PC-9 (cell line): ENCODE data around the gene CDC42EP3. TPM values are rescaled to one million over a fixed set of nuclear protein-coding genes. Genes with fewer than 3 reads are reported as not detected.

Experiments
- BruUV-seq: library from RNA; stranded (reverse); fragments of 400-500 nt; replicated peaks from 2 replicates; lab custom pipeline; 2021; lab: Mats Ljungman, UMichigan
- CTCF ChIA-PET: fragments of 300-600 bp; sonication (Branson Sonifier 250); formaldehyde crosslinking; loops from one replicate; lab custom pipeline; 2022; ENCODE audit warnings: antibody characterized with exemption; lab: Charles Lee
- POLR2A ChIA-PET: fragments of 300-600 bp; sonication (Branson Sonifier 250); formaldehyde crosslinking; loops from one replicate; lab custom pipeline; 2022; ENCODE audit warnings: antibody characterized with exemption; ENCODE audit not compliant: unreplicated experiment; lab: Charles Lee
- DNase-seq, 2 experiments: peaks; one replicate each; pipeline versions ENCODE4 v3.0.0 to v3.0.0-alpha.2; 2015 to 2022; ENCODE audit warnings: mixed read lengths in 1 of 2
- H2AFZ ChIP-seq: fragments of 200-600 bp; sonication (generic); 2 replicates; pipeline ENCODE4 v1.8.1; 2017; ENCODE audit warnings: antibody characterized with exemption
- H3F3A ChIP-seq: fragments of 200-600 bp; sonication (generic); 2 replicates; pipeline ENCODE4 v1.8.1; 2017; ENCODE audit warnings: antibody characterized with exemption, mild to moderate bottlenecking, low read depth; ENCODE audit not compliant: insufficient read depth
- H3K27ac ChIP-seq: fragments of 200-600 bp; sonication (generic); 2 replicates; pipeline ENCODE4 v1.6.1; 2016; ENCODE audit warnings: mixed run types
- H3K27me3 ChIP-seq: fragments of 200-600 bp; sonication (generic); 2 replicates; pipeline ENCODE4 v1.6.1; 2016; ENCODE audit warnings: low read depth, mixed run types; ENCODE audit not compliant: insufficient read depth
- H3K36me3 ChIP-seq: fragments of 200-600 bp; sonication (generic); 2 replicates; pipeline ENCODE4 v1.6.1; 2016; ENCODE audit warnings: low read depth, mixed run types
- H3K4me1 ChIP-seq: fragments of 200-600 bp; sonication (generic); replicated peaks from 2 replicates; pipeline ENCODE4 v1.6.1; 2016; ENCODE audit warnings: mixed run types; ENCODE audit not compliant: insufficient read depth
- H3K4me2 ChIP-seq: fragments of 200-600 bp; sonication (generic); 2 replicates; pipeline ENCODE4 v1.6.1; 2017; ENCODE audit warnings: mixed run types
- H3K4me3 ChIP-seq: fragments of 200-600 bp; sonication (generic); 2 replicates; pipeline ENCODE4 v1.6.1; 2016; ENCODE audit warnings: mixed run types
- H3K79me2 ChIP-seq: fragments of 200-600 bp; sonication (generic); 2 replicates; pipeline ENCODE4 v1.6.1; 2017; ENCODE audit warnings: low read depth, mixed run types
- H3K9me2 ChIP-seq: fragments of 200-600 bp; sonication (generic); 2 replicates; pipeline ENCODE4 v1.8.1; 2017; ENCODE audit warnings: mild to moderate bottlenecking; ENCODE audit not compliant: insufficient read depth
- H3K9me3 ChIP-seq: fragments of 200-600 bp; sonication (generic); 2 replicates; pipeline ENCODE4 v1.8.1; 2016; ENCODE audit warnings: low read depth; ENCODE audit not compliant: insufficient read depth
- H4K20me1 ChIP-seq: fragments of 200-600 bp; sonication (generic); 2 replicates; pipeline ENCODE4 v1.8.1; 2017; ENCODE audit not compliant: insufficient read depth
- EZH2 ChIP-seq: fragments of 200-600 bp; sonication (generic); IDR thresholded peaks from 2 replicates; pipeline ENCODE4 v1.8.0; 2017; ENCODE audit warnings: antibody characterized with exemption, low read depth
- intact Hi-C: fragments of 100-400 bp; cut with micrococcal nuclease; formaldehyde crosslinking; loops from one replicate; pipeline ENCODE4 v1.10.0; 2022; ENCODE audit not compliant: unreplicated experiment
- total RNA-seq: library from RNA; stranded (reverse); gene quantifications from 2 replicates; pipeline ENCODE4 v1.2.3, GENCODE V29; 2021
- TF ChIP-seq, protein P1 (sequence below): fragments of 200-600 bp; sonication (generic); conservative IDR thresholded peaks from 2 replicates; pipeline ENCODE4 v1.6.1; 2017; ENCODE audit warnings: mixed run types, antibody characterized with exemption, mild to moderate bottlenecking, moderate library complexity

Gene CDC42EP3
- total RNA-seq, 1 experiment from 2014 or later = 54.1 TPM

DNA sequence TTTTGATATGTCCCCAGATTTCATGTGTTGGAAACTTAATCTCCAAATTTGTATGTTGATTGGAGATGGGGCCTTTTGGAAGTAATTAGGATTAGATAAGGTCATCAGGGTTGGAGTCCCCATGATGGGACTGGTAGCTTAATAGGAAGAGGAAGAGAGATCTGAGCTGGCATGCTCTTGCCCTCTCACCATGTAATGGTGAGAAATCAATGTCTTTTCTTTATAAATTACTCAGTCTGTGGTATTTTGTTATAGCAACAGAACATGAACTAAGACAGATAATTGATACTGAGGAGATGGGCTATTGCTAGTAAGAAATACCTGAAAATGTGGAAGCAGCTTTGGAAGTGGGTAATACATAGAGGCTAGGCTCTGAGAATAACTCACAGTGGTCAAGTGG is 48.0 kb downstream of the CDC42EP3 start:
- no peaks in the 10 kb centered on the region for H3K36me3 ChIP-seq
- no peaks in the 10 kb centered on the region for H3K9me3 ChIP-seq
- H3K9me2 ChIP-seq = no peaks in the 10 kb centered on the region
- TF ChIP-seq EZH2 = no peak
- TF ChIP-seq, protein P1, sequence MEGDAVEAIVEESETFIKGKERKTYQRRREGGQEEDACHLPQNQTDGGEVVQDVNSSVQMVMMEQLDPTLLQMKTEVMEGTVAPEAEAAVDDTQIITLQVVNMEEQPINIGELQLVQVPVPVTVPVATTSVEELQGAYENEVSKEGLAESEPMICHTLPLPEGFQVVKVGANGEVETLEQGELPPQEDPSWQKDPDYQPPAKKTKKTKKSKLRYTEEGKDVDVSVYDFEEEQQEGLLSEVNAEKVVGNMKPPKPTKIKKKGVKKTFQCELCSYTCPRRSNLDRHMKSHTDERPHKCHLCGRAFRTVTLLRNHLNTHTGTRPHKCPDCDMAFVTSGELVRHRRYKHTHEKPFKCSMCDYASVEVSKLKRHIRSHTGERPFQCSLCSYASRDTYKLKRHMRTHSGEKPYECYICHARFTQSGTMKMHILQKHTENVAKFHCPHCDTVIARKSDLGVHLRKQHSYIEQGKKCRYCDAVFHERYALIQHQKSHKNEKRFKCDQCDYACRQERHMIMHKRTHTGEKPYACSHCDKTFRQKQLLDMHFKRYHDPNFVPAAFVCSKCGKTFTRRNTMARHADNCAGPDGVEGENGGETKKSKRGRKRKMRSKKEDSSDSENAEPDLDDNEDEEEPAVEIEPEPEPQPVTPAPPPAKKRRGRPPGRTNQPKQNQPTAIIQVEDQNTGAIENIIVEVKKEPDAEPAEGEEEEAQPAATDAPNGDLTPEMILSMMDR = no peak
- no peaks in the 10 kb centered on the region for H3K27me3 ChIP-seq
- H3K27ac ChIP-seq = no peak overlapping the region
- H2AFZ ChIP-seq = no peak overlapping the region
- POLR2A ChIA-PET = no interaction called here
- no peak overlapping the region for H3K4me2 ChIP-seq
- intact Hi-C loops = no loop called here
- H3K4me1 ChIP-seq = no peaks in the 10 kb centered on the region
- no peak overlapping the region for H3K4me3 ChIP-seq
- CTCF ChIA-PET = interaction anchor here (0.6 kb wide), 1 partner anchor 17 kb away, joined by 6 read pairs; no protein-coding TSS in a partner anchor
- H4K20me1 ChIP-seq = no peaks in the 10 kb centered on the region
- H3K79me2 ChIP-seq = no peaks in the 10 kb centered on the region
- no peaks in the 10 kb centered on the region for H3F3A ChIP-seq
- DNase-seq = no peak
- no TSS peak for BruUV-seq

DNA sequence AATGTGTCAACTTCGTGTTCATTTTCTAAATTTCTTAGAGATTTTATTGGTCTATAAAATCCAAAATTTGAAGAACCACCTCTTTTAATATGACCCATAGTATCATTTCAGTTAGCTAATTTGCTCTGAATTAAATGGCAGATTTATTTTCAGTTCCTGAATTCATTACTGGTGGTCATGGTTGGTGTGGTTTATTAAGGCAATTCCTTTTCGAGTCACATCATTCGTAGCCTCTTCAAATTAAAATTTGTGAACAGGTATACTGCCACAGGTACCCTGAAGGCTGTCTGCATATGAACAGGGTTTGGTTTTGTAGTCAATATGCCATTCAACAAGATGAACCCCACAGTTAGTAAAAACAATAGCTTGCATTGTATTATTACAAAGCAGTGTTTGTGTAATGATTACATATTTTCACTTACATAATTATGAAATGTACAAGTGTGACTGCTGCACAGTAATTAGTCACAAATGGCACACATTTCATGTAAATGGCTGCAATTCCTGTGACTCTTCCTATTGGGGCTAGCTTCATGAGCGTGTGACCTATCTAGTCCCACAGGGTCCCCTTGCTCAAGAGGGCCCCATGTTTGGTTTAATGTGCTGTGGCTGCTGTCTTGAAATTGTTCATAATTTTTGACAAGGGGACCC is 48.9 kb downstream of the CDC42EP3 start:
- no peak for DNase-seq
- Histone ChIP-seq H3K27me3 (no peaks in the 10 kb centered on the region), H3K27ac (no peak overlapping the region), H3K36me3 (no peaks in the 10 kb centered on the region), H3F3A (no peaks in the 10 kb centered on the region), H3K4me2 (no peak overlapping the region), H3K79me2 (no peaks in the 10 kb centered on the region), H3K9me3 (no peaks in the 10 kb centered on the region), H3K9me2 (no peaks in the 10 kb centered on the region), H3K4me3 (no peak overlapping the region), H2AFZ (no peak overlapping the region), H3K4me1 (no peaks in the 10 kb centered on the region), H4K20me1 (no peaks in the 10 kb centered on the region)
- CTCF ChIA-PET = no interaction called here
- no peak for TF ChIP-seq EZH2
- TF ChIP-seq, protein P1 = no peak
- intact Hi-C loops = no loop called here
- no TSS peak for BruUV-seq
- POLR2A ChIA-PET = no interaction called here

DNA sequence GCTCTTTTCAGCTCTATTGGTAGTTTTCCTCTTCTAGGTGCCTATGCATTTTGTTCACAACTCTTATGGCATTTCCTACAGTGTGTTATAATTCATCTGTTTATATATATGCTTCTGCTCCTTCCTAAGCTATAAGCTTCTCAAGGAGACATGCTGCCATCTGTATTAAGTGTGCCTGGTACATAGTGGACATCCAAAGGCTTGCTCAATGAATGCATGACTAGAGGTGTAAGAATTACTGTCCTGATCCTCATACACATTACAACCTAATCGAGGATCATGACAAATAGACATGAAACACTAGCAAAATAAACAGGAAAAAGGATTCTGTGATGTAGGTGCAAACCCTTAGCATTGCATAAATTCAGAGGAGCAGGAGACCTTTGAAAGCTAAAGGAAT is 50.2 kb downstream of the CDC42EP3 start:
- Histone ChIP-seq H2AFZ (no peak overlapping the region), H3K36me3 (no peaks in the 10 kb centered on the region), H3K4me1 (no peaks in the 10 kb centered on the region), H4K20me1 (no peaks in the 10 kb centered on the region), H3K4me3 (no peak overlapping the region), H3K4me2 (no peak overlapping the region), H3K27ac (no peak overlapping the region), H3K9me2 (no peaks in the 10 kb centered on the region), H3K79me2 (no peaks in the 10 kb centered on the region), H3F3A (no peaks in the 10 kb centered on the region), H3K27me3 (no peaks in the 10 kb centered on the region), H3K9me3 (no peaks in the 10 kb centered on the region)
- TF ChIP-seq, protein P1 = no peak
- no peak for TF ChIP-seq EZH2
- no peak for DNase-seq
- intact Hi-C loops = no loop called here
- CTCF ChIA-PET = no interaction called here
- POLR2A ChIA-PET = no interaction called here
- no TSS peak for BruUV-seq
